H9 (cell line): ENCODE measurements around the gene BMP2K. TPM values are rescaled to one million over a fixed set of nuclear protein-coding genes. Genes with fewer than 3 reads are reported as not detected.

ENCODE experiments used
- DNase-seq: peaks from one replicate; pipeline ENCODE4 v3.0.0-alpha.2; 2017
- H2AFZ ChIP-seq: one replicate; pipeline ENCODE4 v1.6.1; 2013; ENCODE audit warnings: mild to moderate bottlenecking, low read length, control low read depth, moderate library complexity
- H2AK5ac ChIP-seq: 2 replicates; pipeline ENCODE4 v1.6.1; 2013; ENCODE audit warnings: low read length, control low read depth, mixed read lengths; ENCODE audit not compliant: insufficient read length
- H2BK120ac ChIP-seq: one replicate; pipeline ENCODE4 v1.6.1; 2013; ENCODE audit warnings: low read depth, mild to moderate bottlenecking, low read length, control low read depth, inconsistent platforms; ENCODE audit not compliant: poor library complexity, severe bottlenecking
- H2BK12ac ChIP-seq: 2 replicates; pipeline ENCODE4 v1.6.1; 2013; ENCODE audit warnings: low read length, control low read depth, mixed read lengths, low read depth; ENCODE audit not compliant: insufficient read length
- H2BK15ac ChIP-seq: 2 replicates; pipeline ENCODE4 v1.6.1; 2013; ENCODE audit warnings: low read depth, low read length, control low read depth
- H2BK20ac ChIP-seq: one replicate; pipeline ENCODE4 v1.6.1; 2013; ENCODE audit warnings: low read depth, mild to moderate bottlenecking, low read length, control low read depth, inconsistent platforms; ENCODE audit not compliant: poor library complexity, severe bottlenecking
- H2BK5ac ChIP-seq: 2 replicates; pipeline ENCODE4 v1.6.1; 2013; ENCODE audit warnings: low read length, control low read depth, mixed read lengths; ENCODE audit not compliant: insufficient read length
- H3K14ac ChIP-seq: 2 replicates; pipeline ENCODE4 v1.6.1; 2013; ENCODE audit warnings: low read length, control low read depth; ENCODE audit not compliant: insufficient read depth
- H3K18ac ChIP-seq: 2 replicates; pipeline ENCODE4 v1.6.1; 2013; ENCODE audit warnings: low read depth, mild to moderate bottlenecking, mixed read lengths, low read length, control low read depth; ENCODE audit not compliant: insufficient read length
- H3K23ac ChIP-seq: 2 replicates; pipeline ENCODE4 v1.6.1; 2013; ENCODE audit warnings: low read length, control low read depth, mixed read lengths, low read depth; ENCODE audit not compliant: insufficient read length
- H3K23me2 ChIP-seq: 2 replicates; pipeline ENCODE4 v1.6.1; 2013; ENCODE audit warnings: low read depth, mild to moderate bottlenecking, mixed read lengths, low read length, control low read depth; ENCODE audit not compliant: insufficient read length, poor library complexity, severe bottlenecking
- H3K27ac ChIP-seq: 2 replicates; pipeline ENCODE4 v1.5.1; 2013; ENCODE audit warnings: low read length, control low read depth, mixed read lengths, low read depth; ENCODE audit not compliant: insufficient read length
- H3K27me3 ChIP-seq: 2 replicates; pipeline ENCODE4 v1.6.1; 2013; ENCODE audit warnings: low read length, control low read depth, inconsistent platforms; ENCODE audit not compliant: insufficient read depth
- H3K4ac ChIP-seq: 2 replicates; pipeline ENCODE4 v1.6.1; 2013; ENCODE audit warnings: low read depth, mild to moderate bottlenecking, control low read depth, inconsistent platforms, low read length, moderate library complexity
- H3K4me1 ChIP-seq: 2 replicates; pipeline ENCODE4 v1.6.1; 2013; ENCODE audit warnings: low read length, control low read depth, inconsistent platforms; ENCODE audit not compliant: insufficient read depth
- H3K4me2 ChIP-seq: 2 replicates; pipeline ENCODE4 v1.6.1; 2013; ENCODE audit warnings: low read length, control low read depth, mixed read lengths; ENCODE audit not compliant: insufficient read length, insufficient read depth
- H3K56ac ChIP-seq: 2 replicates; pipeline ENCODE4 v1.6.1; 2013; ENCODE audit warnings: low read depth, mild to moderate bottlenecking, mixed read lengths, low read length, control low read depth; ENCODE audit not compliant: insufficient read length
- H3K79me1 ChIP-seq: 2 replicates; pipeline ENCODE4 v1.6.1; 2013; ENCODE audit warnings: low read depth, mild to moderate bottlenecking, moderate library complexity, low read length, control low read depth, inconsistent platforms; ENCODE audit not compliant: insufficient read depth, poor library complexity, severe bottlenecking
- H3K79me2 ChIP-seq: 2 replicates; pipeline ENCODE4 v1.6.1; 2013; ENCODE audit warnings: low read length, control low read depth, inconsistent platforms; ENCODE audit not compliant: insufficient read depth
- H3K9ac ChIP-seq: 2 replicates; pipeline ENCODE4 v1.6.1; 2013; ENCODE audit warnings: low read length, control low read depth, mixed read lengths; ENCODE audit not compliant: insufficient read length; ENCODE audit errors: extremely low read depth
- H3K9me3 ChIP-seq: one replicate; pipeline ENCODE4 v1.6.1; 2013; ENCODE audit warnings: low read depth, low read length, inconsistent platforms; ENCODE audit not compliant: control insufficient read depth
- H3T11ph ChIP-seq: one replicate; pipeline ENCODE4 v1.6.1; 2013; ENCODE audit warnings: mild to moderate bottlenecking, low read length, control low read depth, inconsistent platforms
- H4K20me1 ChIP-seq: one replicate; pipeline ENCODE4 v1.6.1; 2013; ENCODE audit not compliant: control insufficient read depth, insufficient read length, insufficient read depth
- H4K5ac ChIP-seq: 2 replicates; pipeline ENCODE4 v1.6.1; 2013; ENCODE audit warnings: low read depth, mild to moderate bottlenecking, mixed read lengths, low read length, control low read depth; ENCODE audit not compliant: insufficient read length
- H4K8ac ChIP-seq: replicated peaks from 2 replicates; pipeline ENCODE4 v1.6.1; 2013; ENCODE audit warnings: low read length, control low read depth, mixed read lengths, low read depth; ENCODE audit not compliant: insufficient read length
- H4K91ac ChIP-seq: 2 replicates; pipeline ENCODE4 v1.6.1; 2013; ENCODE audit warnings: low read depth, mild to moderate bottlenecking, moderate library complexity, mixed read lengths, low read length, control low read depth; ENCODE audit not compliant: insufficient read length
- H3K27ac Mint-ChIP-seq, 3 experiments: 2 replicates in 2 of 3; 3 replicates in 1 of 3; pipeline ENCODE4 v1.8.0; 2020 to 2021; ENCODE audit warnings: mixed read lengths in 3 of 3, mild to moderate bottlenecking in 1 of 3, moderate library complexity in 1 of 3
- H3K27me3 Mint-ChIP-seq: 2 replicates; pipeline ENCODE4 v1.8.0; 2021; ENCODE audit warnings: low read depth, mild to moderate bottlenecking, moderate library complexity, mixed read lengths
- H3K36me3 Mint-ChIP-seq, 3 experiments: 2 replicates in 2 of 3; 3 replicates in 1 of 3; pipeline ENCODE4 v1.8.0; 2020 to 2021; ENCODE audit warnings: low read depth in 3 of 3, mixed read lengths in 3 of 3; ENCODE audit not compliant: insufficient read depth in 1 of 3
- H3K4me1 Mint-ChIP-seq, 2 experiments: 2 replicates each; pipeline ENCODE4 v1.8.0; 2020; ENCODE audit warnings: mixed read lengths in 2 of 2
- H3K4me3 Mint-ChIP-seq, 2 experiments: 2 replicates in 1 of 2; 3 replicates in 1 of 2; pipeline ENCODE4 v1.8.0; 2020 to 2021; ENCODE audit warnings: mild to moderate bottlenecking in 2 of 2, mixed read lengths in 2 of 2, moderate library complexity in 1 of 2
- H3K9me3 Mint-ChIP-seq, 2 experiments: 2 replicates in 1 of 2; 3 replicates in 1 of 2; pipeline ENCODE4 v1.8.0; 2020; ENCODE audit warnings: mild to moderate bottlenecking in 2 of 2, mixed read lengths in 2 of 2, moderate library complexity in 1 of 2
- WGBS: extraction: QIAGEN DNeasy Blood & Tissue Kit; methylation state at CpG from one replicate; pipeline ENCODE4 v1.1.7; 2013; ENCODE audit warnings: missing lambda C conversion rate, low lambda C conversion rate, mixed read lengths; ENCODE audit not compliant: insufficient read length; ENCODE audit errors: extremely low coverage; 5-methylcytosine and 5-hydroxymethylcytosine counted together
- total RNA-seq: library from RNA; stranded (reverse); gene quantifications from 2 replicates; pipeline ENCODE4 v1.2.1, GENCODE V29; 2021
- TF ChIP-seq, protein P1 (sequence below): fragments of 200-600 bp; sonication (generic); conservative IDR thresholded peaks from 3 replicates; pipeline ENCODE4 v1.8.0; 2021; ENCODE audit warnings: antibody characterized with exemption, mild to moderate bottlenecking

BMP2K gene
- total RNA-seq, 1 experiment from 2014 or later, result 26.4 TPM

- Histone ChIP-seq H3K4ac (no peak overlapping the region), H3K23ac (no peak overlapping the region), H3K9ac (no peak overlapping the region), H4K91ac (no peak overlapping the region), H4K20me1 (no peaks in the 10 kb centered on the region), H2BK120ac (no peak overlapping the region), H3K14ac (no peak overlapping the region), H2BK12ac (no peak overlapping the region), H3K79me2 (no peaks in the 10 kb centered on the region), H2BK15ac (no peak overlapping the region), H4K8ac (no peak overlapping the region), H2AK5ac (no peak overlapping the region), H3K23me2 (no peaks in the 10 kb centered on the region), H3K4me2 (no peak overlapping the region), H3K18ac (no peak overlapping the region), H3K9me3 (no peaks in the 10 kb centered on the region), H3K27me3 (no peaks in the 10 kb centered on the region), H3K56ac (no peak overlapping the region), H2BK5ac (no peak overlapping the region), H3K4me1 (no peaks in the 10 kb centered on the region), H3K79me1 (no peaks in the 10 kb centered on the region), H2AFZ (no peak overlapping the region), H3K27ac (no peak overlapping the region), H4K5ac (no peak overlapping the region), H2BK20ac (no peak overlapping the region), H3T11ph (no peak overlapping the region)
- TF ChIP-seq, protein P1, sequence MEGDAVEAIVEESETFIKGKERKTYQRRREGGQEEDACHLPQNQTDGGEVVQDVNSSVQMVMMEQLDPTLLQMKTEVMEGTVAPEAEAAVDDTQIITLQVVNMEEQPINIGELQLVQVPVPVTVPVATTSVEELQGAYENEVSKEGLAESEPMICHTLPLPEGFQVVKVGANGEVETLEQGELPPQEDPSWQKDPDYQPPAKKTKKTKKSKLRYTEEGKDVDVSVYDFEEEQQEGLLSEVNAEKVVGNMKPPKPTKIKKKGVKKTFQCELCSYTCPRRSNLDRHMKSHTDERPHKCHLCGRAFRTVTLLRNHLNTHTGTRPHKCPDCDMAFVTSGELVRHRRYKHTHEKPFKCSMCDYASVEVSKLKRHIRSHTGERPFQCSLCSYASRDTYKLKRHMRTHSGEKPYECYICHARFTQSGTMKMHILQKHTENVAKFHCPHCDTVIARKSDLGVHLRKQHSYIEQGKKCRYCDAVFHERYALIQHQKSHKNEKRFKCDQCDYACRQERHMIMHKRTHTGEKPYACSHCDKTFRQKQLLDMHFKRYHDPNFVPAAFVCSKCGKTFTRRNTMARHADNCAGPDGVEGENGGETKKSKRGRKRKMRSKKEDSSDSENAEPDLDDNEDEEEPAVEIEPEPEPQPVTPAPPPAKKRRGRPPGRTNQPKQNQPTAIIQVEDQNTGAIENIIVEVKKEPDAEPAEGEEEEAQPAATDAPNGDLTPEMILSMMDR, result no peak
- Mint-ChIP-seq H3K4me3 (no peak overlapping the region), H3K27ac (no peak overlapping the region), H3K4me1 (no peaks in the 10 kb centered on the region), H3K36me3 (no peaks in the 10 kb centered on the region), H3K9me3 (no peaks in the 10 kb centered on the region), H3K27me3 (no peaks in the 10 kb centered on the region; the same call in 1 of the 2 replicates)
- no peak for DNase-seq
- WGBS, result no CpG with 5 or more reads among the region's 1 CpG
These were observed 18.1 kb upstream of the BMP2K start for GRCh38 chr4:78758085-78758484.
